Activated T-helper 1 cell treated with anti-CD3 and anti-CD28 coated beads, Interleukin-2, amount 50 U/mL, for 16 hours (primary cell): ENCODE measurements around the gene FREM1.

Source experiments
- DNase-seq, 2 donors: peaks; one replicate each; pipeline ENCODE4 v3.0.0-alpha.2; 2020; ENCODE audit warnings: low read depth in 1 of 2, low spot score in 1 of 2

FREM1 gene

DNA sequence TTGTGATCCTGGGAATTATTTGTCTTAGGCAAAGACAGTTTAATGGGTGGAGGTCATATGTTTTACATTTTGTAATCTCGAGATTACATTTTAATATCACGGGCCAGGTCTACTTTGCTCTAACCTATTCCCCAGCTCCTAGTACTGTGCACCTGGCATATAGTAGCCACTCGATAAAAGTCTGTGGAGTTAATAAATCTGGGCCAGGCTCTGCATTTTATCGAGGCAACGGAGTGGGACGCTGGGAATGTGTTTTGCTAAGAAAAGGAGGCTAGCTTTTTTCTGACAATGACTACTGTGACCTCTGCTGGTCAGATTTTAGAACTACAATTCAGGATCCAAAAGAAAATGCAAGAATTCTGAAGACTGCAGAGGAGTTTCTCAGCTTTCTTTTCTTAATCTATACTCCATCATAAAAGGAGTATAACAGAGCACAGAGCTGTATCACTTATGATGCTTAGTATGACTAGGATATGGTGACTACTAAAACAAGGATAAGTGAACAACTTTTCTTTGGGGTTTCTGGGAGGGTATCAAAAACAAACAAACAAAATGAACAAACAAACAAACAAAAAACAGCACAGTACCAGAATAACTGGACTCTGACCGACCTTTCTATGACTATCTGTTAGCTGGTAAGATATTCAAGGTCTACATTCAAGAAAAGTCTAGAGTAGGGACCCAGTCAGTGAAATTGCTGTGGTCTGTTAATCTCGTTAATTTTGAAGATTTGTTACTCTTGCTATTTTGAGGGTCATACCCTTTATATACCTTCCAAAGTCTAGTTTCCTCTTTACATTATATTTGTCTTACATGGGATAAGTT lies 141.6 kb downstream of the FREM1 start:
- no peak for DNase-seq

DNA sequence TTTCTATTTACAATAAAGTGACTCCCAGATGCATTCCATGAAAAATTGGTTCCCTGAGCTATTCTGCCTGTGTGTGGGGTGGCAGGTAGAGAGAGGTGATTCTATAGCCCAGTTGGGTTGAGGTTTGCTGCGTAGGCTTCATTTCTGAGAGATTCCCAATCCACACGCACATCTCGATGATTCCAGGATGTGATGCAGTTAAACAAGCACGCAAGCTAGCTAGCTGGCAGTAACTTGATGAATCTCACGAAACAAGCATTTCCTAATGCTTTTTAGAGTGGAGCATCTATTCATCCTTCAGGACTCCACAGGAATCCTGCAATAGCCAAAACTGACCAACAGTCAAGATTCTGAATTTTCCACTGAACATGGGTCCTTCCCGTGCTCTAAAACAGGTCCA lies 143.9 kb downstream of the FREM1 start:
- DNase-seq: no peak

- no peak for DNase-seq
Observed at GRCh38 chr9:14761584-14761983, 148.6 kb downstream of the FREM1 start.

DNA sequence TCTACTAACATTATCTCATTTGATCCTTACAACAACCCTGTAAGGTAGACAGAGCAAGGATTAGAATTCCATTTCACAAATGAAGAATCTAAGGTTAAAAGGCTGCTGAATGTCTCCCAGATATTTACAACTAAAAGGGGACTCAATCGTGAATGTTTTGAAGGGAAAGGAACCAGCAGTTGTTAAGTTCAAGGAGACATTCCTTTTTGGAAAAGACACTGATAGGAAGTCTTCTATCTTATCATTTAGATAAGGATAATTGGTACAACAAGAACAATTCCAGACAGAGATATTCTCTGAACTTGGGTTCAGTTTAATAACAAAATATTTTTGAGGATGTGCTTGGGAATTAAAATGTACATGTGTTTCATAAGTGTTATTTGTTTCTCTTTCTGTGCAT lies 150.2 kb downstream of the FREM1 start:
- DNase-seq: no peak

GRCh38 chr9:14756291-14756690 lies 153.9 kb downstream of the FREM1 start:
- no peak for DNase-seq

DNA sequence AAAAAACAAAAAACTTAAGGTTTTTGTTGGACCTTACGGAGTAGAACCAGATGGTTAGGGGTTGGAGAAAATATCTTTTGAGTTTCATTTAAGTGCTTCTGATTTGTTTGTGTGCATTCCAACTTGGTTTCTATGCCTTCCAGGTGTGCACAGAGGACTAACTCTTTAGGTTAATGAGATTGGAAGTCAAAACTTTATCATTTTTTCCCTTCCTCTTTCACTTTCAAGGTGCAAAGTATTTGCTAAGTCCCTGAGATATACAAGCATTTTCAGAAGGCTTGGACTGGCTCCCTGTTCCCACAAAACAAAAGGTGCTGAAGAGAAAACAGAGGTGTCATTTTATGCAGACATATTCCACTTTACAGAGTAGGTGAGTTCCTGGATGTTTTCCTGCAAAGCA lies 157.4 kb downstream of the FREM1 start:
- no peak for DNase-seq

DNA sequence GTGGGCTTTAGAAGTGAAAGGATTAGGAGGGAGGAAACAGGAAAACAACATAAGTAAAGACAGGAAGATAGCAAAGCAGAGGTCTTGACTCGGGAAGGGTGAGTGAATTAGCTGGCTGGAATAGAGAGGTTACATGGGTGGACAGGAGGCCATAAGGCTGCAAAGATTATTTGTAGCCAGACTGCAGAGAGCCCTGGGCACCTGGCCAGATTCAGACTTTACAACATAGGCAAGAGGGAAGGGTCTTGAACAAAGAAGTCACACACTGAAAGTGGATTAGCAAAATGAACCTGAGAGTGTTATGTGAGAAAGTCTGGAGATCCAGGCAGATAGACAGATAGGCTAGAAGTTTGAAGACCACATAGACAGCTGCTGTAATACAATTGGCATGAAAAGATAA lies 158.0 kb downstream of the FREM1 start:
- no peak for DNase-seq

GRCh38 chr9:14750821-14751220 lies 159.4 kb downstream of the FREM1 start:
- DNase-seq: no peak

DNA sequence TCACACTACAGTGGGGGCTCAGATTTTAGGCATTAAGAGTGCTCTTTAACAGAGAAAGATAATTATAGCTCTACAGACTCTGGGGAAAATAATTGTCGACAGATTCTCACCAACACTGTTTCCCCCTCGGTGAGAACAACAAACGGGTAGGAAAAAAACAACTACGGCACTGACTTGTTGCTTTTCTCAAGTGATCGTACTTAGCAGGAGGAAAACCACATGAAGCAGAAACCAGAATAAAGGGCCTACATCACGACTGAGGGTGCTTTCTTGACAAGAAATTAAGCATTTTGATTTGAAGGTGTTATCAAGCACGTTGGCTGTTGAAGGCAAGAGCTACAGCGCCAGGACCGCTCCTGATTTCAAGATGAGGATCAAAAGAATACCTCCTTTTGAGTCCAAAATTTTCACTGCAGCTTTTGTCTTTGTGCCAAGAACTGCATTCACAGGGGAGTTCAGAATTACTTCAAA lies 160.5 kb downstream of the FREM1 start:
- no peak for DNase-seq

- no peak for DNase-seq
Observed at GRCh38 chr9:14748373-14748772, 161.9 kb downstream of the FREM1 start.

- no peak for DNase-seq
Observed at GRCh38 chr9:14747111-14747510, 163.1 kb downstream of the FREM1 start.

DNA sequence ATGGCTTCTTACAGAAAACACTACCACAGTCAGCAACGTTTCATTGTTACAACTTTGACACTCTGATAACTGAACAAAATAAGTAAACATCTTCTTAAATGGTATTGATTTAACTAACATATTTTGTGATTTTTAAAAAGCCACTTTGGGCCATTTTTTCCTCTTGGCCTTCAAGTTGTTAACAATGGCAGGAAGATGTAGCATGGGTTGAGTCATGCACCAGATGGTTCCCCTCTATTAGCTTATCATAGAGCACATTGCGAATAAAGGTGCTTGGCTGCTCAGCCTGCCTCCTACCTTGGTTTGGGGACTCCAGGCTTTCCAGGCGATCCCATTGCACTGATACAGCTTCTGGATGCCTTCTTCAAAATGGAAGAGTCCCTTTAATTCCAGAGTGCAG lies 163.6 kb downstream of the FREM1 start:
- no peak for DNase-seq

DNA sequence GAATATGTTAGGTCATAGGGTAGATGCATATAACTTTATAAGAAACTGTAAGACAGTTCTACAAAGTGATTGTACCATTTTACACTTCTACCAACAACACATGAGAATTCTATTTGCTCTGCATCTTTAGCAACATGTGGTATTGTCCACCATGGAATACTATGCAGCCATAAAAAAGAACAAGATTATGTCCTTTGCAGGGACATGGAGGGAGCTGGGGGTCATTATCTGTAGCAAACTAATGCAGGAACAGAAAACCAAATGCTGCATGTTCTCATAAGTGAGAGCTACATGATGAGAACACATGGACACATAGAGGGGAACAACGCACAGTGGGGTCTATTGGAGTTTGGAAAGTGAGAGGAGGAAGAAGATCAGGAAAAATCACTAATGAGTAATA lies 165.5 kb downstream of the FREM1 start:
- no peak for DNase-seq

GRCh38 chr9:14741369-14741768 lies 168.9 kb downstream of the FREM1 start:
- no peak for DNase-seq

- DNase-seq: no peak
Observed at GRCh38 chr9:14733133-14733532, 177.1 kb downstream of the FREM1 start.

DNA sequence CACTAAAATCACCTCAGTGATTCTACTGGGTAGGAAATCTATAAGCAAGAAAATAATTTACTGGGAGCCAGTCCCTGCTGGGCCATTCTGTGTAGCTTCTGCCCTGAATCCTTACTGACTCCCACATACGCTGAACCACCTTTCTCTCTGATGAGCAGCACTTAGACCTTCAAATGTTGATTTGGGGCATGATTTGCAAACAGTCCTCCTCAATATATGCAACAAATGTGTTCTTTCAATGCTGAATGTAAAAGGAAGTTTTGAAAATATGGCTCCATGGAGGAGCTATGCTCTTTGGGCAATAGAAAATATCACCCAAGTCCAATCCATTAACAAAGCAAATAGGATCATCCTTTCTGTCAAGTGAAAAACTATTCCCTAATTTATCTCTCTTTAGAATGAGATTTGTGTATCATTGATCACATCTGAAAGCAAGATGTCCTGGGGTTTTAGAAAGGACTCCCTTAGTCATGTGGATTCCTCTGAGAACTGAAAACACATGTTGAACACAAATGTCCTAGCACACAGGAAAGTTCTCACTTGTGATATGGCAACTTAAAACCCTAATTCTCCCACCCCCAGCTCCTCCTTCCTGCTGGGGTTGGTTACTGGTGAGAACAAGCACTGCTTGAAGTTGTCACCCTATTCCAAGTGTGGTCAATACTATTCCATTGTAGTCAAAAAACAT lies 178.8 kb downstream of the FREM1 start:
- no peak for DNase-seq

- no peak for DNase-seq
Observed at GRCh38 chr9:14730461-14730898, 179.7 kb downstream of the FREM1 start.

DNA sequence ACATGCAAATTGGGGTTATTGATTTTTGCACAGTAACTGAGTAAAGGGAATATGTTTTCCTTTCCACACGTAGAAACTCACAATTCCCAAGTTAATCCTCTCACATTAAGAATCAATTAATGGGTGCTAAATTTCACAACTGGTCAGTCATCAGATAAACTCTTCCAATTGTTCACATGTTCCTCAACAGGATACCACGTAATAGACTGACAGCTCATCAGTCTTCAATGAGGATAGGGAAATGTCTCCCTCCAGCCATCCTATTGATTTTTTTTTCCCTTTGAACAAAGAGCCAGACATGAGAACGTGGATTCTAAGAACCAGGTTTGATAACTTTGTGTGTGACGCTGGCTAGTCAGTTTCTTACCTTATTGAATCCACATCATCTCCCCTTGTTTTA lies 186.9 kb downstream of the FREM1 start:
- no peak for DNase-seq

GRCh38 chr9:14722391-14723035 lies 187.7 kb downstream of the FREM1 start, which contains the start of gene CER1:
Gene CER1, minus strand, starts transcription at chr9:14722733. Its CDS starts 61 bp downstream, at chr9:14722672.
- no peak for DNase-seq

GRCh38 chr9:14719231-14719923 lies 190.9 kb downstream of the FREM1 start:
- no peak for DNase-seq

DNA sequence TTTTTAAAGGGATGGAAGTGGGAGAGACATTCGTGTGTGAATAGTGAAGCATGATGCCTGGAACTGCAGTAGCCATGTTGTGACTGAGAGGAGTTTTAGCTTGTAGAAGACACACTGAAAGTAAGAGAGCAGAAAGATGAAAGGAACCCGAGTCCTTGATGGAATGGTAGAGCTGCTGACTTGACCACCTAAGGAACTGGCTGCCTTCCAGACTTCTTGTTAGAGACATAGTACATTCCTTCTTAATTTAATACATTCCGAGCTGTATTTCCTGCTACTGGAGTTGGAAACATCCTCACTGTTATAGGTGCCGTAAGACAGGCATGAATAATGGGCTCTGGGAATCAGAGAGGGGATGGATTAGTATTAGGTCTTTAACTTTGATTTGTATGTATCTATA lies 195.1 kb downstream of the FREM1 start:
- no peak for DNase-seq
